Stimulated activated CD4-positive, alpha-beta T cell treated with anti-CD3 and anti-CD28 coated beads, Interleukin-15, amount 100 ng/mL, for 48 hours (primary cell): ENCODE data around the gene CDC42.

Source experiments
- DNase-seq, 2 donors: peaks; one replicate each; pipeline ENCODE4 v3.0.0-alpha.2; 2020; ENCODE audit warnings: low read depth in 2 of 2

CDC42 gene

DNA sequence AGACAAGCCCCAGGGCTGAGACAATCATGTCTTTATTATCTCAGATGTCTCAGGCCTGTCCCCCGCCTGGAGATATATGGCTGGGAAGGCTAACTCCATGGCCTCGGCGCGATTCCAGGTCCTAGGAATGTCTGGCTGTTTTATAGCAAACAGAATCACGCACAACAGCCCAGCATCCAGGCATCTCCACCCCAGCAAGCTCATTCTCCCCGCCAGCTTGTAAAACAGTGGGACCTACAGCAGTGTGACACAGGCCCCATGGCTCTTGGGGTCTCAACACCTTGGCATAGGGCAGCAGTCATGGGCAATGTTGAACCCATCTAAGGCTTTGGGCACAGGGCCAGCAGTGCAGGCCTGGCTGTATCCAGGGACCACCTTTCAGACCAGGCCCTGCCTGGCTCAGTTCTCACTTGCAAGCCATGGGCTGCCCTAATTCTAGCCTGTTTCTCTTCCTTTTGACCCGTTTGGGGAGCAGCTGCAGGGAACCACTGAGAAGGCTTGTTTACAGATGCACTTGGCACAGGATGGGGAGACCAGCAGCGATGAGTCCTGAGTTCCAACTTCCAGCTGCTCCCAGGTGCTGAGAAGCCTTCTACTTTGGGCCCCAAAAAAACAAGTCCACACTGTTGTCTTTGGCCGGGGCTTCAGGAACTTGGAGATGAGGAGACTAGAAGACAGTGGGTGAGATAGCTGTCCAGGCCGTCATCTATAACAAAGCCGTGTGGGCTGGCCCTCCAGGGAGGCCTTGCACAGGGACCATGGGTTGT is 56.0 kb downstream of the CDC42 start:
- no peak for DNase-seq

DNA sequence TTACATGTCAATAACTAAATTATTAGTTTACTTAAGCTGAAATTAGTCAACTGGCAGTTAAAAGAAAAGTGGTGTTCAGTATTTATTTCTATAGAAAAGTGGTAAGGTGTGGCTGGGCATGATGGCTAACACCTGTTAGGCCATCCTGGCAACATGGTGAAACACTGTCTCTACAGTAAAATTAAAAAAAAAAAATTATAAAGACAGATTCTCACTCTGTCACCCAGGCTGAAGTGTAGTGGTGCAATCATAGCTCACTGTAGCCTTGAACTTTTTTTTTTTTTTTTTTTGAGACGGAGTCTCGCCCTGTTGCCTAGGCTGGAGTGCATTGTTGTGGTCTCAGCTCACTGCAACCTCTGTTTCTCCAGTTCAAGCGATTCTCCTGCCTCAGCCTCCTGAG is 57.5 kb downstream of the CDC42 start:
- DNase-seq, result no peak

DNA sequence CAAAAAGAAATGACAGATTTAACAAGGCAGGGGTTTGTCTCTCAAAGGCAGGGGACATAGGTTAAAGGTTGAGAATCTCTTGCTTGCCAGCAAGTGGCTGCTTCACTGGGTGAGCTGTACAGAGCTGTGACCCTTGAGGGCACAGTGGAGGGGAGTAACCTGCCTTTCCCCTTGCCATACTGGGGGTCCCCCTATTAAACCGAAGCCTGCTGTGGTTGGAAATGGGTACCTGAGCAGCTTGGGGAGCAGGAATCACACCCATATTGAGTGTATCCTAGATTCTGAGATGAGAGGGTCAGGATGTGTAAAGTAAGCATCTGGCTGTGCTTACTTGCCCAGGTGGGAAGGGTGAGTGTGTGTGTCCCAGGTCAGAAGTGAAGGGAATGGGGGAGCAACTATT is 58.6 kb downstream of the CDC42 start:
- no peak for DNase-seq

DNA sequence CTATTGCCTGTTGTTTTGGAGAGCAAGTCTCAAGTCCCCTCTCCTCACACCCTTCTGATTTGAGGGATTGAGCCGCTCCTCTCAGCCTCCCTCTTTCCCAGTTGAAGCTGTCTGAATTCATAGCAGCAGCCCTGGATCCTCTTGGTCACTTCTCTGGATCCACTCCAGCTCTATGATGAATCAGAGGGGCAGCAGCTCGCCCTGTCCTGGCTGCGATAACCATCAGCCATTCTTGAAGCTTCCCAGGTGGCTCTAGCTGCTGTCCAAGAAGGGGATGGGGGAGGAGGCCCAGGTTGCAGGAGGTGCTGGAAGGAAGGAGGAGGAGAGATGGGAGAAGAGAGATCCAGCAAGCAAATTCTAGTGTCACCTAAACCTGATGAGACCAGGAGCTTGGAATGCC is 59.1 kb downstream of the CDC42 start:
- DNase-seq, result no peak

DNA sequence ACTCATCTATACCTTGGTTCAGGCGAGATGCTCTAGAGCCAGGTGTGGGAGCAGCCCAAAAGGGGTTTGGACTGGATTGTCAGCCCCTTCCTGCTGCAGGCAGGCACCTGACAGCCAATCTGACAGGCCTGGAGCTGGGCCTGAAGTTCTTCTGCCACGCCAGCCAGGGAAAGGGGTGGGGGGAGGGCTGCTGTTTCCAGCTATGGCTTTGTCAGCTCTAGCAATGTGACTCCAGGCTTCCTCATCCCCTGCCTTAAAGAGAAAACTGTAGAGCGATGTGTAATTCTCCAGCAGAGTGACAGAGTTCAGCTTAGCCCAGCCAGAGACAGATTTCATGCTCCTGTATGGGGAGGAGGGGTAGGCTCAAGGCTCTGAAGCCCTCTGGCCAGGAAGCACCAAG is 60.0 kb downstream of the CDC42 start:
- DNase-seq, result no peak

DNA sequence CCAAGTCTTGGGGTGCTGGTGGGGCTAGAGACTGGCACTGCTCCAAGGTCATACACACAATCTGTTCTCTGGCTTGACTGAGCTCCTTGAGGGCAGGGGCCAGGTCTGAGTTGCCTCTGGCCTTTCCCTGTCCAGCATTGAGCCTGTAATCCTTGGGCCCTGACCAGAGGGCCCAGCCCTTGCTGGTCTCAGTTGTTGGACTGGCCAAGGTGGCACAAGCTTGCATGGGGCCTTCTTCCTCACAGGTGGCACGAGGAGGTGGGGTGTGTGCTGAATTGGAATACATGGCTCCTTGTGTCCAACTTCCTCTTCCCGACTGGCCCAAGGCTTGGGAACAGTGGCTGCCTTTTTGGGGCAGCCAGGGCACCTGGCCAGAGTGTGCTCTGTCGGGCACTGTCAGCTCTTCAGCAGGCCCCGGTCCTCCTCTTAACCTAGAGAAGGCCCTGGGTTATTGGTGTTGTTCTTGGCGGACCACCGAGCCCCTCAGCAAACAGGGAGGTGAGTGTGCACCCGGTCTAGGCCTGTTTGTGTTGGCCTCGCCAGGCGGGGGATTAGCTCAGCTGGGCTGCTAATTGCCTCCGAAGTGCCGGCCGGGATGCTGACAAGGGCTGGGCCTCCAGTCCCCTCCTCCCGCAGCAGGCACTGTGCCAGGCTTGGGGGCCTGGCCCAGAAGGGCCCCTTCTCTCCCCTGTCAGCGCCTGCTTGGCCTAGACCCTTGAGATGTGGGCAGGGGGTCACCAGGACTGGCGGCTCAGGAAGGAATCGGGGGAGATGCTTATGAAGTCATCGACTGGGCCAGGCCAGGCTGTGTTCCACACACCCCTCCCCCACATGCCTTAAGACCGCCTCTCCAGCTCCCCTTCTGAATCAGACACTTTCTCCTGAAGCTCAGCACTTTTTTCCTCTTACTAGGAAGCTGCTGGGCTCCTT is 61.8 kb downstream of the CDC42 start:
- no peak for DNase-seq

DNA sequence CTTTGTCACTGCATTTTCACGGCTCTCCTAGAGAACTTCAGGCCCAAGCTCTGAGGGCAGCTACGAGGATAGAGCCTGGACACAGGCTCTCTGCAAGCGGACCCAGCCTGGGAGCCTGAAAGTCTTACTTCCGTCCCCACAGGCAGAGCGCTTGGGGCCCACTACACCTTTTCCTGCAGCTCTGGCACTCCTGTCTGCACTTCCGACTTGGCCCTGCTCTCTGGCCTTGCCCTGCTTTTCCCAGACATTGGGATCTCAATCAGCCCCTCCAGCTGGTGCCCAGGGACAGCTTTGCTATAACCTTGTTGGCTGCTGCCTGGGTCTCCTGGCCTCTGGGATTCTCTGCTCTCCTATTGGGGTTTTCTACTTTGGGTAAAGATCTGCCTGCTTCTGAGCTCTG is 62.8 kb downstream of the CDC42 start:
- no peak for DNase-seq

DNA sequence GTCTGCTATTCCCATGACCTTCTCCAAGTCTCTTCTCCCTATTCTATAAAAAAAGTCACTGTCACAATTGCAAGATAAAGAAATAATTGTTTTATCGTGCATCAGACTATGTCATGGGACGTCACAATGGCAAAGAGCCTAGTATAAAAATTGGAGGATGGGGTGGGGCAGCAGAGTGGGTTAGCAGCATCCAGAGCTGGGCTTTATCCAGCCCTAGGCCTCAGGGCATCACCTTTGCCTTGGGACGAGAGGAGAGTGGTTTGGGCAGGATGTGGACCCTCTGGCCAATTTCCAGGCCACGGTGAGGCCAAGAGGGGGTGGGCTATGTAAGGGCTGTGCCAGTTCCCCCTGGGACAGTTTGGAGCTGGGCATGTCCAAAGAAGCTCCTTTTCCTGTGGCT is 64.7 kb downstream of the CDC42 start:
- no peak for DNase-seq

DNA sequence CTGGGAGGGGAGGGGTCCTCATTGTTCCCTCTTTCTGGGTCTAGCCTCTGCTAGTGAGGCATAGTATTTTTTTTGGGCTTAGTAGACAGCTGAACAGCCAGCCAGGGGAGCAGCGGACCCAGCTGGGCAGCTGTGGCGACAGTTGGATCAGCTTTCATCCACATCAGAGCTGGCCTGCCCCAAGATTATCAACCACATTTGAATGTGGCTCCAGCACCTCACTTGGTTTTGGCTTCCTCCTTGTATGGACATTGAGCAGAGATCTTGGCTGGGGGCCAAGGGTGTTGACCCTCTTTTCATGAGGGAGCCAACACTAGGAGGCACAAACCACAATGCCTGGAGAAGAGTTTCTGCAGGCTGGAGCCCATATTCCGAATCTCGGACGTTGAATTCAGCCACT is 65.3 kb downstream of the CDC42 start:
- DNase-seq, result no peak

DNA sequence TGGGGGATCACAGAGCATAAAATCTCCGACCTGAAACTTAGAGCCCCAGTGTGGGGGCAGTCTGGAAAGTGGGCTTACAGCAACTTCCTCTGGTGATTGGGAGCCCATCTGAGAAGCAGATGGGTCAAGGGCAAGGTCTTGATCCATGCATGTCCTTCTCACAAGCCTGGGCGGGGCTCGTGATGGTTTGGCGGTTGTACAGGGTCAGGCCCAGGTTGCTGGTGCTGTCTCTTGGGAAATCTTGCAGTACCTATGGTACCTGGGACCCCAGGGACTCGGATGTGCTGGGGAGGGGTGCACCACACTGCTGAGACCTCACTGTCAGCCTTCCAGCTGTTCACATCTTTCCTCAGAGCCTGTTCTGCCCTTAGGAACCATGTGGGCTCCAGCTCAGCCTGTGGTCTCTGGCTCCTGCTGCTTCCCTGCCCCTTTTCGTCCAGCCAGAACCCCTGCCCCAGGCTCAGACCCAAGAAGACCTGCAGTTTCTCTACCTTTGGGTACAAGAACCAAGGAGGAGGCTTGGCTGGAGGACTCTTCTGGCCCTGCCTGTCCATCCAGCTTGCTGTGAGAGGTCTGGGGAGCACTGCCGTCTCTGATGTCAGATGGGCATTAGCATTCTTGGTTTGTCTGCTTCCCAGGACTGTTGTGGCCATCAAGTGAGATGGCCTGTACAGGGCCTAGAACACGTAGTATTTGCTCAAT is 65.9 kb downstream of the CDC42 start:
- no peak for DNase-seq

DNA sequence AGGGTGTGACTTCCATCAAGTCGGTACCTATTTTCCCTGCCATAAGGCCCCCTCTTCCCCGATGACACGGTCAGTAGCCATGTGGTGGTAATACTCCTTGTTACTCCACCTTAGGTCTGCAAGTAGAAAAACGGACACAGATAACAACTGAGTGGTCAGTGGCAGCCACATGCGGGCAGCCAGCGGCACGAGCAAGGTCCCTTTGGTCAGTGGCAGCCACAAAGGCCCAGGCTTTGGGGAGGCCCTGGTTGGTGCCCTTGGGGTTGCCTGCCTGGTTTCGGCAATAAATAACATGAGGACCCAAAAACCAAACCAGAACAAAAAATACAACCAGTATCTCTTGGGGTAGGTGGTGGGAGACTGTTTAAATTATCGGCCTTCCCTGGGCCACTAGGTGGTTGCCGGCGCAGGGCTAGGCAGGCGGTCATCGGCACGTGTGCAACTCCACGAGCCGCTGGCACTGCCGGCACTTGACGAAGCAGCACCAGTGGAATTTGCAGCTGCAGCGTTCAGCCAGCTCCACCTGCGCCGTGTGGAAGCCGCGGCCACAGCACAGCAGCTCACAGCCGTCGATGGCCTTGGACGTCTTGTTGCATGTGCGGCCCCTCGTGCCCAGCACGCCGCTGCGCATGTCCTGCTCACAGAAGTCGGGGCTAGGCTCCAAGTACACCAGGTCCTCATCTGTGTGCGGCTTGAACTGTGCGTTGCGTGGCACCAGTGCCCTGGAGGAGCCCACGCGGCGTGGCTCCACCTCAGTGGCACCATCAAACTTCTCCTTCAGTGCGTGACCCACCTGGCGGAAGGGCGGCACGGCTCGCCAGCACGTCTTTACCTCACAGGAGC is 67.3 kb downstream of the CDC42 start:
- no peak for DNase-seq

DNA sequence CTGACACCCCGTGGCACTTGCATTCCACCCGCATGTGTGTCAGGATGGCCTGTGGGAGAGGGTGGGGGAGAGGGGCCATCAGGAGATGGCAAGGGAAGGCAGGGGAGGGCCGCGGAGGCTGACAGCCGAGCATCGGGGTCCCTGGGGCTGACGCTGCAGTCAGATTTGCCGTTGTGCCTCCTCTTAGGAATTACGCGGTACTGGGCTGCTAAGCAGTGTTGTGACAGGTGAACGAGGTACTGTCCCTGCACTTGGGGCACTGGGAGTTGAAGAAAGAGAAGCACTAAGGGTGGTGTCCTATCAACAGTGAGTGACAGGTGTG is 67.9 kb downstream of the CDC42 start:
- no peak for DNase-seq

DNA sequence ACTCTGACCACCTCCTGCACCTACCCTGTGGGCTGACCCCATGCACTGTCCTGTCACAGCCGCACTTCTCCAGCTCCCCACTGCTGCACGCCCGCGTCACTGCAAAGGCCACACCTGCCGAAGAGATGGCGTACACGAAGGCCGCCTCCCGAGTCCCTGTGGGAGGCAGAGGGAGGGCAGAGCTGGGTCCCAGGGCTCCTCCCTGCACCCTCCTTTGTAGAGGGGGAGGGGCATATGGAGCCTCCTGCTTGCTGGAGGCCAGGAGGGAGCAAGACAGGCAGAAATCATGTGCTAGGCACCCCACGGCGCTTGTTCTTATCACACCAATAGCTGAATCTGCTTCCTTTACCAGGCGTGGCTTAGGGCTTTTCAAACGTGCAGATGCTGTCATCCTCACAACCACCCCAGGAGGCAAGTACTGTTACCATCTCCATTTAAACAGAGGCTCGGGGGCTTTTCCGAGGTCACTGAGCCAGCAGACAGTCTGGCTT is 69.0 kb downstream of the CDC42 start:
- DNase-seq, result no peak

DNA sequence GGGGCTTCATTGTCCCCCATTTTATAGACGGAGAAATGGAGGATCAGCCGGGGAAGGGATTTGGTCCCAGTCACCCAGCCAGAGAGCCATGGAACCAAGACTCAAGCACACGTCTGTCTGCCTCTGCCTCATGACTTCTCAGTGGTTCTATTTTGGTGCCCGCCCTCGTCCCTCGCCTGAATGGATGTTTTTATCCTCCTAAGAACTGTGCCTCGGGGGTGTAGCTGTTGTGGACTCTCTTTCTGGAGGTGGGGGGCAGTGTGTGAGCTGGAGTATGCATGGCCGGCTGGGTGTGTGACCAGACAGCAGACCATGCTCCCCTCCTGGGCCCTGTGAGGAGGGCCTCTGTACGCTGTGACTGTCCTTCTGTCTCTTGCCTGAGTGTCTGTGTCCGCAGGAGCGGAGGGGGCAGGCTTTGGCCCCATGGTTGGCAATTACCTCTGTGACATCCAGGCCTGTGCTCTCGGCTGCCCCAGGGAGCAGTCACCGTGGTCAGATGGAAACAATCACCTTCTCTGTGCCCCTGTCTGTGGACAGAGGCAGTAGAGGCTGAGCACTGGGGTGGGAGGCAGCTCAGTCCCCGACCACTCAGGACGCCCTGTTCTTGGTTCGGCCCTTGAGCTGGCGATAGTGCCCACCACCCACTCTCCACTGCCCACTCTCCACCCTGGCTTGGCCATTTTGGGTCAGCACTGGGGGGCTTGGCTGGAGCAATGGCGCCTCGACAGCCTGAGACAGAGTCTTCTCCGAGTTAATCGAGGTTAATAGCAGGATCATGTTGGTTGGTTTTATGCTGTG is 70.0 kb downstream of the CDC42 start:
- no peak for DNase-seq

DNA sequence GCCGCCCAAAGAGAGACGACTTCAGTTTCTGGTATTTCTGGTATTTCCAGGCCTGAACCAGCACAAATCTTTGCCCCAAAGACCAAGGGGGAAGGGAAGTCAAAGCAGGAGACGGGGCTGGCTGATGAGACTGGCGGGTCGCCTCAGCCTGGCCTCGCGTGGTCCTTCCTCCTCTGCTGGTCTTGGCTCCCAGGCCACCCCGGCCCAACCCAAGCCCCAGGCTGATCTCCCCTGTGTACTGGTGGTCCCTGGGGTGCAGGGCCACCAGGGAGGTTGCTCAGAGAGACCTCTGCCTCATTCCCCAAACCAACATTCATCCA is 70.5 kb downstream of the CDC42 start:
- DNase-seq, result no peak

DNA sequence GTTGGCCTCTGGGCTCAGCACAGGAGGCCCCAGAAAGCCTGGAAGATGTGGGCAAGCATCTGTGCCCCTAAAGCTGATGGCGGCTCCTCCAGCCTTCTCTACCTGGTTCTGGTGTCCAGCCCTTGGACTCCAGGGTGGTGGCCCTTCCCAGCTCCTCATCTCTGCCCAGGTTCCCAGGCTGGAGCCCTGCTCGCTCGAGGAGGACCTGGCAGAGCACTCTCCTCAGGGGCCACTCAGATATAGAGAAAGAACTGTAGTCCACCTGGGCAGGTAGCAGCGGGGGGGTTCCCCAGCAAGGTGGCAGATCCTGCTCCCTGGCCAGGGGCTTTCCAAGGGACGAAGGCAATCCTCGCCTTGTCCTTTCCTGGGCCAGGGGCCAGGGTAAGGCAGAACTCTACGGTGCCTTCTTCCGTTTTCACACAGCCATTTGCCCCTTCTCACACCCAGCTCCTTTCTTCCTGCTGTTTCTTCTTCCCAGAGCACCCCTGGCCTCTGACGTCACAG is 71.4 kb downstream of the CDC42 start:
- DNase-seq, result no peak

DNA sequence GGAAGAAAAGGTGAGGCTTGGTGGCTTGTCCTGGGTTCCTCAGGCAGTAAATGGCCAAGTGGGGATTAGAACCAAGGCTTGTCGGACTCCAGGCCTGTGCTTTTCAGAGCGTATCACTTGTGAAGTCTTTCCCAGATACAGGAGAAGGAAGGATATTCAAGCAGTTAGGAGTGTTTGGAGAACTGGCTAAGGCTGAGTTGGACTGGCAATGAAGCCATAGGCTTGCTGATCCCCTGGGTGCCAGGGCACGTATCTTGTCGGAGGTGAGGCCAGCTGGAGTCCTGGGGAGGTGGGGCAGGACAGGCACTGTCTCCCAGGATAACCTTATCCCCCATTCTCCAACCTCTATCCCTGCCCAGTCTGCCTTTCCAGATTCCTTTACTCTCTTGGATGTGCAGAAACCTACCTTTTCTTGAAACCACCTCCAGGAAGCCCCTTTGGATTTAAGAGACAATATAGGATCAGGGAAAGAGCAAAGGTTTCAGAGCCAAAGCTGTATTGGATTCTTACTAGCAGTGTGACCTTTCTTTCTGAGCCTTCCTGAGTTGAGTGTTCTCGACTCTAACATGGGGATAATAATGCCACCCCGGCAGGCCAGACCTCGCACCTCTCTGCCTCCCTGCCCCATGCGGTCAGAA is 72.2 kb downstream of the CDC42 start:
- no peak for DNase-seq

DNA sequence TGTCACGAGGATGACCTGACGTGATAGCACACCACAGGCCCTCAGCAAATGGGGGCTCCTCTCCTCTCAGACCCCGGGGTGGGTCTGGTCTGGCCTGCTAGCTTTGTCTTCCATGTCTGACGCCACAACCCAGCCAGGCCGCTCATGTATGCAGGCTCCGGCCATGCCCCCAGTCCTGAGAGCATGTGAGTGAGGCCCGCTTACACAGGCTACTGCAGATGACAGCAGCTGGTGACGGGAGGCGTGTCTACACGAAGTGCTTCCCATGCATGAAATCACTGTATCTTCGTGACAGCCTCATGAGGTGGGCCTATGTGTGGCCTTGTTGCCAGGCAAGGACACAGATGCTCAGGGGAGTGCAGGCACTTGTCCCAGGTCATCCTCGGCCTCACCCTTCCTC is 74.0 kb downstream of the CDC42 start:
- DNase-seq, result no peak

DNA sequence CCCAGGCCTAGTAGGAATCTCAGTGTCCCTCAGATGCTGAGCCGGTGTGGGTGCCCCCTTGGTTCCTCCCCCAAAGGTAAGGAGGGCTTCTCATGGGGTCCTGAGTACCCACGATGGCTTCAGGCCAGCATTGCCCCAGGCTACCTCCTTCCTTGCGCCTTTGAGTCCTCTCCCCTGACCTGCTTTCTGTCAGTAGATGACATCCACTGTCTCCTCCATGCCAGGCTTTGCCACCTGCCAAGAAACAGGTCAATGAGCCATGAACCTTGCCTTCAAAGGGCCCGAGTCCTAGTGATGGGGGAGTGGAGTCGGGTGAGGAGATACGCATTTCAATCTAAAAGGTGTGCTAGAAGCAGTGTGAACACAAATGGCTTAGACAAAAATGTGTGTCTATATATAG is 74.7 kb downstream of the CDC42 start:
- no peak for DNase-seq

DNA sequence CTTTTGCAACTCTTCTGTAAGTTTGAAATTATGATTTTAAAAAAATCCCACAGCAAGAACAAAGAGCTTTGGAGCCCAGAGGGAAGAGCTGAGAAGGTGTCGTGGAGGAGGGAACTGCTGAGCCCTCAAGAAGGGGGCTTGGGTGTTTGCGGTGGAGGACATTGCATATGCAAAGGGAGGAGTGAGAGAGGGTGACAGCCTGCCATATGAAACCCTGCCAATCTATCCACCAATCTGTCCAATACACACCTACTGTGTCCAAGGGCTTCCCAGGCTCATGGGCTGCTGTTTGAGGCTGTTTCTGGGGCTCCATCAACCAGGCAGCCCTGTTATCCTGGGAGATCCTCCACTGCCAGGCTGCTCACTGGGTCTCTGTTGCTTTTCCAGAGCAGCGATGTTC is 75.2 kb downstream of the CDC42 start:
- DNase-seq, result no peak
